Muscle of leg (tissue), 11 donors: ENCODE data around the gene SULT1C4. TPM values are rescaled to one million over a fixed set of nuclear protein-coding genes. Genes with fewer than 3 reads are reported as not detected.

Experiments
- DNase-seq: peaks from one replicate; pipeline ENCODE4 v3.0.0; 2013
- H3K27ac ChIP-seq: one replicate; pipeline ENCODE4 v1.5.1; 2013; ENCODE audit warnings: mild to moderate bottlenecking, low read length, control low read depth
- H3K27me3 ChIP-seq: one replicate; pipeline ENCODE4 v1.6.1; 2013; ENCODE audit warnings: low read length; ENCODE audit not compliant: control insufficient read depth, insufficient read depth
- H3K36me3 ChIP-seq: one replicate; pipeline ENCODE4 v1.6.1; 2013; ENCODE audit warnings: low read length; ENCODE audit not compliant: control insufficient read depth, insufficient read depth
- H3K4me1 ChIP-seq: one replicate; pipeline ENCODE4 v1.6.1; 2013; ENCODE audit warnings: low read length; ENCODE audit not compliant: control insufficient read depth, insufficient read depth
- H3K4me3 ChIP-seq: one replicate; pipeline ENCODE4 v1.5.1; 2013; ENCODE audit warnings: low read length, control low read depth
- H3K9me3 ChIP-seq: replicated peaks from 2 replicates; pipeline ENCODE4 v1.6.1; 2013; ENCODE audit warnings: low read depth, low read length; ENCODE audit not compliant: control insufficient read depth
- WGBS: methylation state at CpG from one replicate; pipeline ENCODE4 v1.1.5; 2013; ENCODE audit warnings: missing lambda C conversion rate; ENCODE audit not compliant: insufficient coverage; 5-methylcytosine and 5-hydroxymethylcytosine counted together
- polyA plus RNA-seq, 8 donors: library from polyadenylated mRNA; unstranded; fragments of 120-200 nt; gene quantifications; one replicate each; pipeline versions ENCODE4 v1.2.1 to v1.2.3, GENCODE V29; 2013; ENCODE audit warnings: inconsistent platforms in 1 of 8, low replicate concordance in 1 of 8; ENCODE audit not compliant: insufficient read length in 8 of 8, insufficient read depth in 1 of 8
- total RNA-seq: library from RNA; stranded (reverse); fragments of 120-200 nt; gene quantifications from one replicate; pipeline ENCODE4 v1.2.4, GENCODE V29; 2013

SULT1C4 gene
- total and polyA plus RNA-seq, 9 donors = 13.3 to 23.4 (median 17.7) TPM

DNA sequence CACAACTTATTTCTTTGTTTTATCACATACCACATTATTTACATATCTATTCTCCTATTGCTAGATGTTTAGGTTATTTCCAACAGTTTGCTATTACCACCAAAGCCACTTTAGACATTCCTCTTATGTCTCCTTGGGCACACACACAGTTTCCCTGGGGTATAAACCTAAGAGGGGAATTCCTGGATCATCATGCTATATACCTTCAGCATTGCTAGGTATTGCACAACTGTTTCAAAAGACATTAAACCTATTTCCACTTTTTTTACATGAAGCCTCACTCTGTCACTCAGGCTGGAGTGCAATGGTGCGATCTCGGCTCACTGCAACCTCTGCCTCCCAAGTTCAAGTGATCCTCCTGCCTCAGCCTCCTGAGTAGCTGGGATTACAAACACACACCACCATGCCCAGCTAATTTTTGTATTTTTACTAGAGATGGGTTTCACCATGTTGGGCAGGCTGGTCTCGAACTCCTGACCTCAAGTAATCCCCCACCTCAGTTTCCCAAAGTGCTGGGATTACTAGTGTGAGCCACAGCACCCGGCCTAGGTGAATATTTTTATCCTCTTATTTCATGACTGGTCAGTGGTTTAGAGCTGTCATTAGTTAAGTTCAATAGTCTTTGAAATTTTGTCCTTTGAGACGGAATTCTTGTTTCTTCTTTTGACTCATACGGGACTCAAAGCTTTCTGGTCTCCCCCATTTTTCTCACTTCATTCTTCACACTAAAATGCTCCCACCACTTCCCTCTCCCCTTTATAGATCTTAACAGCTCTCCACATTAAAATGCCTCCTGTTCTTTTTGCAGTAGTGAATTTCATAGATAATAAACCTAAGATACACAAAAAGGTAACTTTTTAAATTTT, 30.3 kb downstream of the SULT1C4 start:
- Histone ChIP-seq H3K27ac (no peak overlapping the region), H3K9me3 (peaks cover 4% of the 10 kb centered on the region), H3K36me3 (no peaks in the 10 kb centered on the region), H3K27me3 (no peaks in the 10 kb centered on the region), H3K4me3 (no peak overlapping the region), H3K4me1 (no peaks in the 10 kb centered on the region)
- 100% methylated on average over 2 of the region's 6 CpGs for WGBS
- no peak for DNase-seq

- DNase-seq = no peak
- Histone ChIP-seq H3K27me3 (no peaks in the 10 kb centered on the region), H3K27ac (no peak overlapping the region), H3K4me1 (no peaks in the 10 kb centered on the region), H3K36me3 (no peaks in the 10 kb centered on the region), H3K9me3 (peaks cover 3% of the 10 kb centered on the region), H3K4me3 (no peak overlapping the region)
- WGBS = no CpG with 5 or more reads among the region's 1 CpG
Observed at GRCh38 chr2:108409768-108410167, 32.0 kb downstream of the SULT1C4 start.

- H3K27me3 ChIP-seq = no peaks in the 10 kb centered on the region
- no peaks in the 10 kb centered on the region for H3K9me3 ChIP-seq
- peak; percentile 7 for DNase-seq
- H3K4me1 ChIP-seq = no peaks in the 10 kb centered on the region
- no CpG with 5 or more reads among the region's 1 CpG for WGBS
- no peaks in the 10 kb centered on the region for H3K36me3 ChIP-seq
- no peak overlapping the region for H3K27ac ChIP-seq
- H3K4me3 ChIP-seq = no peak overlapping the region
Observed at GRCh38 chr2:108412995-108413710, 35.4 kb downstream of the SULT1C4 start.

GRCh38 chr2:108413711-108414095, 35.9 kb downstream of the SULT1C4 start:
- Histone ChIP-seq H3K4me1 (no peaks in the 10 kb centered on the region), H3K27me3 (no peaks in the 10 kb centered on the region), H3K9me3 (no peaks in the 10 kb centered on the region), H3K36me3 (no peaks in the 10 kb centered on the region), H3K27ac (no peak overlapping the region), H3K4me3 (no peak overlapping the region)
- no peak for DNase-seq
- no CpG with 5 or more reads among the region's 1 CpG for WGBS

- no peaks in the 10 kb centered on the region for H3K36me3 ChIP-seq
- H3K9me3 ChIP-seq = no peaks in the 10 kb centered on the region
- WGBS = 96% methylated on average over 2 of the region's 3 CpGs
- no peak overlapping the region for H3K27ac ChIP-seq
- H3K27me3 ChIP-seq = no peaks in the 10 kb centered on the region
- DNase-seq = no peak
- H3K4me3 ChIP-seq = no peak overlapping the region
- H3K4me1 ChIP-seq = no peaks in the 10 kb centered on the region
Observed at GRCh38 chr2:108414256-108414876, 36.6 kb downstream of the SULT1C4 start.

DNA sequence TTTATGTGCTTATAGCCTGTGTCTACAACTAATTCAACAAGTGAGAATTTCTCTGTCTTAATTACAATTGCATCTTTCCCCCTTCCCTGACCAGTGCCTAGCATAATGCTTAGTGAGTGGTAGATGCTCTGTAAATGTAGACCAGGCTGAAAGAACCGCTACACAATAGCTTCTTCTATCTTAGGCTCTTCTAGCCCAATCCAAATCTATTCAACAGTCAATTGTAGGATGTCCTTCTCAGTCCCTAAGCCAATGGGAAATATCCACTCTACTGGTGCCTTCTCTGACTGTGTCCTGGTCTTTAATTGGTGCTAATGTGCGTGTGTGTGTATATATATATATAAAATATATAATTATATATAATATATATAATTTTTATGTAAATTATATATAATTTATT, 37.2 kb downstream of the SULT1C4 start:
- Histone ChIP-seq H3K9me3 (no peaks in the 10 kb centered on the region), H3K27me3 (no peaks in the 10 kb centered on the region), H3K27ac (no peak overlapping the region), H3K36me3 (no peaks in the 10 kb centered on the region), H3K4me1 (no peaks in the 10 kb centered on the region), H3K4me3 (no peak overlapping the region)
- no peak for DNase-seq
- WGBS = no CpG with 5 or more reads among the region's 2 CpGs

DNA sequence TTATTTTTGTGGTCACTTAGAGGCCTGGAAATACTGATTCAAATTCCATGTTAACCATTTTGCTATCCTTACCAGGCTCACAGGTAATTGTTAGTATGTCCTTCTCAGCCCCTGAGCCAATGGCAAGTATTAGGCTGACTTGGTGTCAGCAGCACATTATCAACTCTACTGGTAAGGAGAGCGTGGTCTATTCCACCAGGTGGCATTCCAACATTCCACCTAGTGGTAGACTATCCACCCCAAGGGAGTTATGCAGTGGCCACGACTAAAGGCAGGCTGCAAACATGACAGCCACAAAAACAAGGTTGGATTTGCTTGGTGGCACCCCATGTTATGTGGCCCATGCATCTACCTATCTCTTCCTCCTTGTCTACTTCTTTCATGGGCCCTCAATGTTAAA, 39.5 kb downstream of the SULT1C4 start:
- Histone ChIP-seq H3K4me3 (no peak overlapping the region), H3K4me1 (no peaks in the 10 kb centered on the region), H3K36me3 (no peaks in the 10 kb centered on the region), H3K9me3 (no peaks in the 10 kb centered on the region), H3K27ac (no peak overlapping the region), H3K27me3 (no peaks in the 10 kb centered on the region)
- WGBS = 83% methylated on average over 1 of the region's 2 CpGs
- no peak for DNase-seq

- Histone ChIP-seq H3K4me1 (no peaks in the 10 kb centered on the region), H3K27ac (no peak overlapping the region), H3K9me3 (no peaks in the 10 kb centered on the region), H3K4me3 (no peak overlapping the region), H3K27me3 (no peaks in the 10 kb centered on the region), H3K36me3 (no peaks in the 10 kb centered on the region)
- no CpG with 5 or more reads among the region's 4 CpGs for WGBS
- no peak for DNase-seq
Observed at GRCh38 chr2:108418416-108418815, 40.7 kb downstream of the SULT1C4 start.

DNA sequence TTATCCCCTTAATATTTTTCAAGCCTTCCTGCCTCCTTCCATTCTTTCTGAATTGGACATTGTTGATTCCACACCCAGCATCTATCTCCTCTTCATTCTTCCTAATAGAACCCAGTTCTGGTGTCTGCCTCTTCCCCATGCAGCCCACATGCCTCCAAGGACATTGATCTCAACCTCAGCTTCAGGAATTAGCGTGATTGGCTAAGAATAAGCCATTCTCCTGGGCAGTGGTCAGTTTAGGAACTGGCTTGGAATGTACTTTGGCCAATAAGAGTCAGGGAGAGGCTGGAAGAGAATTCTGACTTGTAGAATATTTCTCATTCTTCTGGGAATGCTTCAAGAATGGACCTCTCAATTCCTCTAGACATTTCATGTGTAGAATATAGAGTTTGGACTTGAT, 45.3 kb downstream of the SULT1C4 start:
- 100% methylated on average over 1 of the region's 1 CpG for WGBS
- no peak for DNase-seq
- Histone ChIP-seq H3K36me3 (no peaks in the 10 kb centered on the region), H3K9me3 (no peaks in the 10 kb centered on the region), H3K27me3 (no peaks in the 10 kb centered on the region), H3K4me1 (no peaks in the 10 kb centered on the region), H3K27ac (no peak overlapping the region), H3K4me3 (no peak overlapping the region)

- no peak overlapping the region for H3K27ac ChIP-seq
- no peaks in the 10 kb centered on the region for H3K9me3 ChIP-seq
- WGBS = 70% methylated on average over 8 of the region's 8 CpGs
- no peak overlapping the region for H3K4me3 ChIP-seq
- no peaks in the 10 kb centered on the region for H3K27me3 ChIP-seq
- no peaks in the 10 kb centered on the region for H3K36me3 ChIP-seq
- H3K4me1 ChIP-seq = no peaks in the 10 kb centered on the region
- DNase-seq = no peak
Observed at GRCh38 chr2:108423502-108424251, 45.9 kb downstream of the SULT1C4 start.
